ENCODE results near the gene NELL2.

DNA sequence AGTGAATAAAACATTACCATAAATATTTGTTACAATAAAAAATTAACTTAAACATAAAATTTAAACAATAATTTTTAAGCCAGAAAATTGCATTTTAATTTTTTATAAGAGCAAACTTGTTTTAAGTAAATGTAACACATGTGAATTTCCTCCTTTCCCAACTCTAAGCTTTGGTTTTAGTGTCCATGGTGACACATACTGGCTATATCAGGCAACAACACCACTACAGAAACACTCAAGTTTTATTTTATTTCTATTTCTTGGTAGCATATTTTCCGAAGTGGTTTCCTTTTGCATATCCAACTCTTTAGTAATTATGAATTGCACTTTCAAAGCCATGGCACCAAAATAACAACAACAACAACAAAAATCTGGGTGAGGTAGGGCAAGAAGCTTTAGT, 2.2 kb downstream of the NELL2 start:
- peak; percentile 80 for TF ChIP-seq CTCF (conservative IDR thresholded peaks at IDR 0.05; ENCODE audit: low read length)
- no peak for TF ChIP-seq EZH2phosphoT487 (IDR thresholded peaks at IDR 0.05; ENCODE audit: borderline replicate concordance, low read depth, low read length)

Measured in OCI-LY7 (cell line).